ENCODE data around the gene RAPGEF1.

Gene RAPGEF1

GRCh38 chr9:131608493-131609037, 131.3 kb downstream of the RAPGEF1 start:
- ChIA-PET POLR2A (interaction anchor here (0.6 to 1.6 kb wide), 7 partner anchors 14 to 390 kb away, joined by 3 to 12 read pairs (median 3); partner anchors contain the start of gene UCK1), CTCF (interaction anchor here (0.6 to 12.7 kb wide), 7 partner anchors 10 to 651 kb away, joined by 3 to 193 read pairs (median 3); partner anchors contain the start of gene RAPGEF1)
- TF ChIP-seq CTCF (IDR thresholded peaks at IDR 0.05; ENCODE audit: insufficient read depth, low read length, missing control alignments): no peak
- H3K4me3 ChIP-seq (ENCODE audit: low read depth, low read length): peak overlapping the region; percentile 43
- DNase-seq (ENCODE audit: low read depth, low spot score): peak; percentile 54

- POLR2A ChIA-PET: no interaction called here
Observed at GRCh38 chr9:131607591-131607990, 132.3 kb downstream of the RAPGEF1 start.

GRCh38 chr9:131606896-131607567, 132.8 kb downstream of the RAPGEF1 start:
- CTCF ChIA-PET: interaction anchor here (0.8 to 12.7 kb wide), 6 partner anchors 9 to 135 kb away, joined by 3 to 193 read pairs (median 5); partner anchors contain the start of gene RAPGEF1
- H3K4me3 ChIP-seq (ENCODE audit: low read depth, low read length): no peak overlapping the region
- TF ChIP-seq CTCF (IDR thresholded peaks at IDR 0.05; ENCODE audit: insufficient read depth, low read length, missing control alignments): no peak
- DNase-seq (ENCODE audit: low read depth, low spot score): no peak
- POLR2A ChIA-PET: no interaction called here

More at GRCh38 chr9:131607591-131607990, 132.3 kb downstream of the RAPGEF1 start:
- CTCF ChIA-PET: interaction anchor here (1.8 to 12.7 kb wide), 4 partner anchors 9 to 134 kb away, joined by 5 to 193 read pairs (median 14); partner anchors contain the start of gene RAPGEF1
- H3K4me3 ChIP-seq (ENCODE audit: low read depth, low read length): no peak overlapping the region
- no peak for TF ChIP-seq CTCF (IDR thresholded peaks at IDR 0.05; ENCODE audit: insufficient read depth, low read length, missing control alignments)
- DNase-seq (ENCODE audit: low read depth, low spot score): no peak

- CTCF ChIA-PET: interaction anchor here (0.8 to 12.7 kb wide), 7 partner anchors 8 to 136 kb away, joined by 3 to 193 read pairs (median 5); partner anchors contain the start of gene RAPGEF1
- H3K4me3 ChIP-seq (ENCODE audit: low read depth, low read length): no peak overlapping the region
- no peak for DNase-seq (ENCODE audit: low read depth, low spot score)
- POLR2A ChIA-PET: no interaction called here
- no peak for TF ChIP-seq CTCF (IDR thresholded peaks at IDR 0.05; ENCODE audit: insufficient read depth, low read length, missing control alignments)
Observed at GRCh38 chr9:131605770-131606590, 133.9 kb downstream of the RAPGEF1 start.

GRCh38 chr9:131603711-131604439, 136.0 kb downstream of the RAPGEF1 start:
- DNase-seq (ENCODE audit: low read depth, low spot score): no peak
- CTCF ChIA-PET: interaction anchor here (1.4 to 12.7 kb wide), 3 partner anchors 9 to 138 kb away, joined by 3 to 193 read pairs (median 43); partner anchors contain the start of gene RAPGEF1
- no peak for TF ChIP-seq CTCF (IDR thresholded peaks at IDR 0.05; ENCODE audit: insufficient read depth, low read length, missing control alignments)

More at GRCh38 chr9:131603711-131604439, 136.0 kb downstream of the RAPGEF1 start:
- no peak overlapping the region for H3K4me3 ChIP-seq (ENCODE audit: low read depth, low read length)
- POLR2A ChIA-PET: interaction anchor here (0.7 kb wide), 1 partner anchor 133 kb away, joined by 5 read pairs; no protein-coding TSS in a partner anchor
